ENCODE measurements around the gene ZMAT5. TPM values are rescaled to one million over a fixed set of nuclear protein-coding genes. Genes with fewer than 3 reads are reported as not detected.

ZMAT5 gene
- polyA plus RNA-seq, 1 donor (not counting 4 experiments of a cell fraction or from before 2014, with no cell fraction given) = 11.1 TPM

- dilution Hi-C loops (cut with MboI; ENCODE audit: extremely low pct_ligation_motif_present, low sequenced_read_pairs) = no loop called here
- Histone ChIP-seq H3K27ac (ENCODE audit: control insufficient read depth, insufficient read depth, low read length) (no peak overlapping the region), H3K36me3 (ENCODE audit: control insufficient read depth in 2 of 2, extremely low read depth in 1 of 2, insufficient read depth in 2 of 2, low read length in 2 of 2) (peaks cover 0 to 4% of the 10 kb centered on the region in 2 experiments), H3K27me3 (ENCODE audit: control insufficient read depth, extremely low read depth, insufficient read depth, low read length) (no peaks in the 10 kb centered on the region), H3K79me2 (ENCODE audit: control insufficient read depth, insufficient read depth, low read length) (no peaks in the 10 kb centered on the region), H3K4me2 (ENCODE audit: control insufficient read depth, extremely low read depth, insufficient read depth, low read depth, low read length) (no peak overlapping the region), H3K4me3 (ENCODE audit: control insufficient read depth in 2 of 3, extremely low read depth in 1 of 3, insufficient read depth in 2 of 3, low read depth in 1 of 3, low read length in 3 of 3) (no peak overlapping the region), H3K9ac (ENCODE audit: control insufficient read depth, extremely low read depth, insufficient read depth, low read length) (no peak overlapping the region), H3K9me1 (ENCODE audit: control insufficient read depth, extremely low read depth, insufficient read depth, low read length) (no peaks in the 10 kb centered on the region), H3K9me3 (ENCODE audit: control insufficient read depth, low read depth, low read length) (no peaks in the 10 kb centered on the region), H4K20me1 (ENCODE audit: control insufficient read depth, extremely low read depth, insufficient read depth, low read length) (no peaks in the 10 kb centered on the region), H3K4me1 (ENCODE audit: control insufficient read depth, extremely low read depth, insufficient read depth, low read length) (peaks cover 3% of the 10 kb centered on the region), H2AFZ (ENCODE audit: control insufficient read depth, low read length) (no peak overlapping the region)
- TF ChIP-seq CTCF (optimal IDR thresholded peaks at IDR 0.05 in 1 of 3, IDR thresholded peaks at IDR 0.05 in 1 of 3, conservative IDR thresholded peaks at IDR 0.05 in 1 of 3; ENCODE audit: extremely low read depth in 1 of 3, insufficient read depth in 2 of 3, low read length in 3 of 3) (no peak), EZH2 (IDR thresholded peaks at IDR 0.05; ENCODE audit: low read length) (no peak)
- FAIRE-seq (no peak), DNase-seq (ENCODE audit: low read depth, low spot score) (no peak)
These were observed 33.2 kb downstream of the ZMAT5 start for GRCh38 chr22:29733362-29734201.

GRCh38 chr22:29732883-29733282 is 33.9 kb downstream of the ZMAT5 start:
- FAIRE-seq (no peak), DNase-seq (ENCODE audit: low read depth, low spot score) (no peak)
- Histone ChIP-seq H3K9me1 (ENCODE audit: control insufficient read depth, extremely low read depth, insufficient read depth, low read length) (no peaks in the 10 kb centered on the region), H4K20me1 (ENCODE audit: control insufficient read depth, extremely low read depth, insufficient read depth, low read length) (no peaks in the 10 kb centered on the region), H3K27me3 (ENCODE audit: control insufficient read depth, extremely low read depth, insufficient read depth, low read length) (no peaks in the 10 kb centered on the region), H3K36me3 (ENCODE audit: control insufficient read depth in 2 of 2, extremely low read depth in 1 of 2, insufficient read depth in 2 of 2, low read length in 2 of 2) (peaks cover 0 to 2% of the 10 kb centered on the region in 2 experiments), H3K4me1 (ENCODE audit: control insufficient read depth, extremely low read depth, insufficient read depth, low read length) (peaks cover 3% of the 10 kb centered on the region), H3K4me3 (ENCODE audit: control insufficient read depth in 2 of 3, extremely low read depth in 1 of 3, insufficient read depth in 2 of 3, low read depth in 1 of 3, low read length in 3 of 3) (no peak overlapping the region), H2AFZ (ENCODE audit: control insufficient read depth, low read length) (no peak overlapping the region), H3K9ac (ENCODE audit: control insufficient read depth, extremely low read depth, insufficient read depth, low read length) (no peak overlapping the region), H3K79me2 (ENCODE audit: control insufficient read depth, insufficient read depth, low read length) (no peaks in the 10 kb centered on the region), H3K27ac (ENCODE audit: control insufficient read depth, insufficient read depth, low read length) (no peak overlapping the region), H3K9me3 (ENCODE audit: control insufficient read depth, low read depth, low read length) (no peaks in the 10 kb centered on the region), H3K4me2 (ENCODE audit: control insufficient read depth, extremely low read depth, insufficient read depth, low read depth, low read length) (no peak overlapping the region)
- dilution Hi-C loops (cut with MboI; ENCODE audit: extremely low pct_ligation_motif_present, low sequenced_read_pairs) = no loop called here
- TF ChIP-seq CTCF (optimal IDR thresholded peaks at IDR 0.05 in 1 of 3, IDR thresholded peaks at IDR 0.05 in 1 of 3, conservative IDR thresholded peaks at IDR 0.05 in 1 of 3; ENCODE audit: extremely low read depth in 1 of 3, insufficient read depth in 2 of 3, low read length in 3 of 3) (no peak), EZH2 (IDR thresholded peaks at IDR 0.05; ENCODE audit: low read length) (no peak)
